WTC11 (cell line): ENCODE results near the gene PKIG.

Experiments
- ATF1 ChIP-seq: sonication (generic); formaldehyde crosslinking; IDR thresholded peaks from 2 replicates; pipeline ENCODE4 v1.8.1; 2023; ENCODE audit warnings: mild to moderate bottlenecking, moderate library complexity, missing genetic modification reagents
- CTCF ChIP-seq: fragments of 200-600 bp; IDR thresholded peaks from 2 replicates; pipeline ENCODE4 v1.8.0; 2022; ENCODE audit warnings: antibody characterized with exemption
- E2F1 ChIP-seq: sonication (generic); formaldehyde crosslinking; IDR thresholded peaks from 2 replicates; pipeline ENCODE4 v1.8.0; 2022; ENCODE audit warnings: mild to moderate bottlenecking, missing genetic modification reagents
- ELF4 ChIP-seq: sonication (generic); formaldehyde crosslinking; IDR thresholded peaks from 2 replicates; pipeline ENCODE4 v1.8.1; 2022; ENCODE audit warnings: low read depth, mild to moderate bottlenecking, moderate library complexity, missing genetic modification reagents
- FOXP1 ChIP-seq: sonication (generic); formaldehyde crosslinking; IDR thresholded peaks from 2 replicates; pipeline ENCODE4 v1.8.0; 2022; ENCODE audit warnings: missing genetic modification reagents, mild to moderate bottlenecking, moderate library complexity, borderline replicate concordance
- FOXP4 ChIP-seq: sonication (generic); formaldehyde crosslinking; IDR thresholded peaks from 2 replicates; pipeline ENCODE4 v1.8.0; 2022; ENCODE audit warnings: mild to moderate bottlenecking, missing genetic modification reagents
- SOX15 ChIP-seq: fragments of 250-450 bp; sonication (Bioruptor Pico); IDR thresholded peaks from 2 replicates; pipeline ENCODE4 v1.9.0; 2021; ENCODE audit warnings: mild to moderate bottlenecking
- USF1 ChIP-seq: sonication (generic); formaldehyde crosslinking; IDR thresholded peaks from 2 replicates; pipeline ENCODE4 v1.8.0; 2022; ENCODE audit warnings: mild to moderate bottlenecking, missing genetic modification reagents
- ZNF232 ChIP-seq: sonication (generic); formaldehyde crosslinking; IDR thresholded peaks from 2 replicates; pipeline ENCODE4 v1.8.0; 2022; ENCODE audit warnings: mild to moderate bottlenecking, missing genetic modification reagents
- TF ChIP-seq, protein P1 (sequence below): sonication (generic); formaldehyde crosslinking; IDR thresholded peaks from 2 replicates; pipeline ENCODE4 v1.8.0; 2022; ENCODE audit warnings: missing genetic modification reagents

DNA sequence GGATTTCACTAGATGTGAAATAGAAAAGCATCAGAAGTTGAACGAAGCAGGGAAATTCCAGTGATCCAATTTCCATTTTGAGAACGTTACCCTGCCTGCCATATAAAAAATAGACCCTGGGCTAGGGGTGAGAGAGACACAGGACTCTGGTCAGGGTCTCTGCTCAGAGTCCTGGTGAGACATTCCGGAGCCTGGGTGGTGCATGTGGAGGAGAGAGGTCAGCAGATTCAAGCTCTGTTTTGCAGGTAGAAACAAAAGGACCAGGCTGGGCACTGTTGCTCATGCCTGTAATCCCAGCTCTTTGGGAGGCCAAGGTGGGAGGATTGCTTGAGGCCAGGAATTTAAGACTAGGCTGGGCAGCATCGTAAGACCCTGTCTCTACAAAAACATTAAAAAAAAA is 17.9 kb downstream of the PKIG start:
- TF ChIP-seq SOX15 (CRISPR knock-in tag) (no peak), E2F1 (no peak), CTCF (no peak), ZNF232 (CRISPR knock-in tag) (no peak), FOXP1 (no peak), ATF1 (CRISPR knock-in tag) (no peak), FOXP4 (CRISPR knock-in tag) (no peak), USF1 (CRISPR knock-in tag) (no peak), ELF4 (CRISPR knock-in tag) (no peak)
- TF ChIP-seq, protein P1, sequence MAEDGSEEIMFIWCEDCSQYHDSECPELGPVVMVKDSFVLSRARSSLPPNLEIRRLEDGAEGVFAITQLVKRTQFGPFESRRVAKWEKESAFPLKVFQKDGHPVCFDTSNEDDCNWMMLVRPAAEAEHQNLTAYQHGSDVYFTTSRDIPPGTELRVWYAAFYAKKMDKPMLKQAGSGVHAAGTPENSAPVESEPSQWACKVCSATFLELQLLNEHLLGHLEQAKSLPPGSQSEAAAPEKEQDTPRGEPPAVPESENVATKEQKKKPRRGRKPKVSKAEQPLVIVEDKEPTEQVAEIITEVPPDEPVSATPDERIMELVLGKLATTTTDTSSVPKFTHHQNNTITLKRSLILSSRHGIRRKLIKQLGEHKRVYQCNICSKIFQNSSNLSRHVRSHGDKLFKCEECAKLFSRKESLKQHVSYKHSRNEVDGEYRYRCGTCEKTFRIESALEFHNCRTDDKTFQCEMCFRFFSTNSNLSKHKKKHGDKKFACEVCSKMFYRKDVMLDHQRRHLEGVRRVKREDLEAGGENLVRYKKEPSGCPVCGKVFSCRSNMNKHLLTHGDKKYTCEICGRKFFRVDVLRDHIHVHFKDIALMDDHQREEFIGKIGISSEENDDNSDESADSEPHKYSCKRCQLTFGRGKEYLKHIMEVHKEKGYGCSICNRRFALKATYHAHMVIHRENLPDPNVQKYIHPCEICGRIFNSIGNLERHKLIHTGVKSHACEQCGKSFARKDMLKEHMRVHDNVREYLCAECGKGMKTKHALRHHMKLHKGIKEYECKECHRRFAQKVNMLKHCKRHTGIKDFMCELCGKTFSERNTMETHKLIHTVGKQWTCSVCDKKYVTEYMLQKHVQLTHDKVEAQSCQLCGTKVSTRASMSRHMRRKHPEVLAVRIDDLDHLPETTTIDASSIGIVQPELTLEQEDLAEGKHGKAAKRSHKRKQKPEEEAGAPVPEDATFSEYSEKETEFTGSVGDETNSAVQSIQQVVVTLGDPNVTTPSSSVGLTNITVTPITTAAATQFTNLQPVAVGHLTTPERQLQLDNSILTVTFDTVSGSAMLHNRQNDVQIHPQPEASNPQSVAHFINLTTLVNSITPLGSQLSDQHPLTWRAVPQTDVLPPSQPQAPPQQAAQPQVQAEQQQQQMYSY (CRISPR knock-in tag) = no peak
